Activated T-helper 1 cell treated with anti-CD3 and anti-CD28 coated beads, Interleukin-2, amount 50 U/mL, for 16 hours (primary cell): ENCODE measurements around the gene HADHB.
A peak's percentile ranks its signal among the peaks of the same experiment; 100 is the strongest.
"Not testable (repeated sequence)": the region's sequence is repeated elsewhere in the genome, so short reads cannot be mapped to it uniquely, and the experiment has no call there.

Experiments
- DNase-seq, 2 donors: peaks; one replicate each; pipeline ENCODE4 v3.0.0-alpha.2; 2020; ENCODE audit warnings: low read depth in 1 of 2, low spot score in 1 of 2

The HADHB gene

GRCh38 chr2:26327291-26328272 is 82.8 kb downstream of the HADHB start:
- no peak for DNase-seq

- DNase-seq: not testable (repeated sequence)
Measured at GRCh38 chr2:26329083-26329482, 84.3 kb downstream of the HADHB start.

GRCh38 chr2:26330114-26330549 is 85.4 kb downstream of the HADHB start:
- peak; percentile 62 to 70 for DNase-seq

DNA sequence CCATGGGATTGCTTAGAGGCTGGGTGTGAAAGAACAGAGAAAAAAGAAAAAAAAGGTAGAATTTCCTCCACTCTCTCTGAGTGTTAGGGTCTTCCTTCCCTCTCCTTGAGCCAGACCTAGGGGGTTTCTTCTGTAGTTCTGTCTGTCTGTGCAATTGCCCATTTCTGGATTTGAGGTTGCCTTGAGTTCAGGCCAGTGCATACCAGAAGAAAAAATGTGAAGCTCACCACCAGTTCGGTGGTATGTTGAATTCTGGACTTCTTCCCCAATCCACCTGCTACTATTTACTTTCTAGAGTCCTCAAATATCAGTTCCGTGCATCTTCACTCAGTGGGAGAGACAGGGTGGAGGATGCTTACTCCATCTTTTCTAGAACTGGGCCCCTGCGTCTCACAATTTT is 85.9 kb downstream of the HADHB start:
- DNase-seq: no peak

DNA sequence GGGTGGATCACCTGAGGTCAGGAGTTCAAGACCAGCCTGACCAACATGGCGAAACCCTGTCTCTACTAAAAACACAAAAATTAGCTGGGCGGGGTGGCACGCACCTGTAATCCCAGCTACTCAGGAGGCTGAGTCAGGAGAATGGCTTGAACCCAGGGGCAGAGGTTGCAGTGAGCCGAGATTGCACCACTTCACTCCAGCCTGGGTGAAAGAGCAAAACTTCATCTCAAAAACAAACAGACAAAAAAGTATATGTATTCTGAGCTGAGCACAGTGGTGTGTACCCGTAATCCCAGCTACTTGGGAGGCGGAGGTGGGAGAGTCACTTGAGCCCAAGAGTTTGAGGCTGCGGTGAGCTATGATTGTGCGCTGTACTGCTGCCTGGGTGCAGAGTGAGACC is 86.6 kb downstream of the HADHB start:
- not testable (repeated sequence) for DNase-seq

GRCh38 chr2:26333293-26333692 is 88.6 kb downstream of the HADHB start:
- no peak for DNase-seq

DNA sequence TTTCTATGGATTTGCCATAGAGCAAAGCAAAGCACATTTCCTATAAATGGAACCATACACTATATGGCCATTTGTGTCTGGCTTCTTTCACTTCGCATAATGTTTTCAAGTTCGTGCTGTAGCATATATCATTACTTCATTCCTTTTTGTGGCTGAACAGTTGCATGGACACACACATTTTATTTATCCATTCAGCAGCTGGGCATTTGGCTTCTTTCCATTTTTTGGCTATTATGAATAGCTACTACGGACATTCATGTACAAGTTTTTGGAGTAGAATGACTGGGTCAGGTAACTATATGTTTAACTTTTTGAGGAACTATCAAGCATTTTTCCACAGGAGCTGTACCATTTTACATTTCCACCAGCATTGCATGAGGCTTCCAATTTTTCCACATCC is 90.5 kb downstream of the HADHB start:
- DNase-seq: no peak

DNA sequence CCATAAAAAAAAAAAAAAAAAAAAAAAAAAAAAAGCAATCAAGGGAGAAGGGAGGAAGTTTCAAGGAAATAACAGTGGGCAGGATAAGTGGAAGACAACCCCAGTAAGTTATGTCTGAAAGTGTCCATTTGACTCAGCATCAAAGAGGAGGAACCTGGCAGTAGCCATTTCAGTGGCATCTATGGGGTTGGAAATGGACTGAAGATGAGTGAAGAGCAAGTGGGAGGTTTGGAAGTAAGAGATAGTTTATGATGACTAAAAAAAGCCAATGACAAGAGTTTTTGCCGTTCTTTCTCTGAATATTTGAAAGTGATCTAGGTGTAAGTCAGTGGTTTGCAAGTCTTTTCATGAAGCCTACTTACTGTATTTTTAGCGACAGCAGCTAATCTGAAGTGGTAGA is 92.0 kb downstream of the HADHB start:
- no peak for DNase-seq

- DNase-seq: no peak
Measured at GRCh38 chr2:26337298-26337697, 92.6 kb downstream of the HADHB start.
